Bronchial smooth muscle cell (primary cell): ENCODE measurements around the gene NLRC3. TPM values are rescaled to one million over a fixed set of nuclear protein-coding genes. Genes with fewer than 3 reads are reported as not detected.

Source experiments
- total RNA-seq: library from RNA; depleted of rRNA; stranded (reverse); fragments of >200 nt; gene quantifications from 2 replicates; pipeline ENCODE4 v1.2.1, GENCODE V29; 2014

The NLRC3 gene
- under 0.01 TPM in 2 replicates for total RNA-seq

GRCh38 chr16:3577302-3577752 is at the start of gene NLRC3:
NLRC3 (minus strand) TSS chr16:3577403; CDS start chr16:3565036, 12,367 bp downstream.

GRCh38 chr16:3611146-3611975 is 34.2 kb upstream of the NLRC3 start, which contains the start of gene SLX4:
SLX4 (minus strand) TSS chr16:3611606; CDS start chr16:3608964, 2,642 bp downstream.

GRCh38 chr16:3495176-3495575 is 82.0 kb downstream of the NLRC3 start, which contains the start of gene C16orf90:
C16orf90 (minus strand) TSS chr16:3495489; CDS start chr16:3495421, 68 bp downstream.

Other genes starting within 250 kb of the NLRC3 start
- 0.16 and 0.43 TPM in 2 replicates for gene OR2C1, start 221.5 kb downstream of the NLRC3 start, total RNA-seq
- gene ZSCAN32, start 176.4 kb downstream of the NLRC3 start, total RNA-seq, result 6.2 and 9.1 TPM in 2 replicates
- 4.8 and 6.3 TPM in 2 replicates for gene ZNF174, start 176.2 kb downstream of the NLRC3 start, total RNA-seq
- gene ZNF597, start 133.9 kb downstream of the NLRC3 start, total RNA-seq, result 1.1 and 1.3 TPM in 2 replicates
- 8.4 and 14.6 TPM in 2 replicates for gene NAA60, start 133.7 kb downstream of the NLRC3 start, total RNA-seq
- gene C16orf90, start 81.9 kb downstream of the NLRC3 start, total RNA-seq, result not detected in 2 replicates
- 21.8 and 45.3 TPM in 2 replicates for gene CLUAP1, start 76.4 kb downstream of the NLRC3 start, total RNA-seq
- gene SLX4, start 34.2 kb upstream of the NLRC3 start, total RNA-seq, result 1.6 and 2.5 TPM in 2 replicates
- gene DNASE1, start 77.3 kb upstream of the NLRC3 start, total RNA-seq, result 19.7 and 23.3 TPM in 2 replicates
- gene TRAP1, start 140.1 kb upstream of the NLRC3 start, total RNA-seq, result 36.4 and 48.9 TPM in 2 replicates